ENCODE data around the gene FMN2.

GRCh38 chr1:240054109-240054701, 37.5 kb upstream of the FMN2 start:
- TF ChIP-seq CTCF (IDR thresholded peaks at IDR 0.05; ENCODE audit: low read depth, low read length) = no peak
- TF ChIP-seq EZH2phosphoT487 (IDR thresholded peaks at IDR 0.05; ENCODE audit: low read depth) = no peak
